NCI-H446 treated with DMSO at 0.1 percent for 48 hours (cell line): Measurements from ENCODE around the gene MRPL27.

Experiments used
- DNase-seq: peaks from one replicate; lab custom pipeline; 2025; lab: John Stamatoyannopoulos, UW

MRPL27 gene

DNA sequence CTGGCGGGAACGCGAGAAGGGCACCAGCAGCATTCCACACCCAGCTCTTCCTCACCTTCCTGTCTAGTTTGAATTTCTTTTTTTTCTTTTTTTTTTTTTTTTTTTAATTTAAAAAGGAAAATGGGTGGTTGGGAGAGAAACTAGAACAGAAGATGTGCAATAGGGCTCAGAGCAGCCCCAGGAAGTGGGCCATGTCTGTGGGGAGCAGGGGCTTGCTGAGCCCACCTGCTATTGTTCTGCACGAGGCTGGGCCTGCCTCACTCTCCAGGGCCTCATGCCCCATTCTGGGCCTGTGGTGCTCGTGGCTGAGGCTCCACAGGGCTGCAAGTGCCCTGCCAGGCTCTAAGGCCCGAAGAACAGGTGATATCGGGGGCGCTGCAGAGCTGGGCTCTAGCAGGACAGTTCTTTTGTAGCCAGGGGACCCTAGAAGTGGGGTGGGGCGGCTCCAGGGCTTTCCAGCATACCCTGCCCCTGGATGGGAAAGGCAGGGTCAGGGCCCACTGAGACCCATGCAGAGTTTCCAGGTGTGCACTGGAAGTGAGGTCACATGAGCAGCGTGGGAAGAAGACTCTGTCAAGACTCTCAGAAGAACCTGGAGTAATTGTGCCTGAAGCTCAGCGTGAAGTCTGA is 12.4 kb downstream of the MRPL27 start:
- DNase-seq: no peak

DNA sequence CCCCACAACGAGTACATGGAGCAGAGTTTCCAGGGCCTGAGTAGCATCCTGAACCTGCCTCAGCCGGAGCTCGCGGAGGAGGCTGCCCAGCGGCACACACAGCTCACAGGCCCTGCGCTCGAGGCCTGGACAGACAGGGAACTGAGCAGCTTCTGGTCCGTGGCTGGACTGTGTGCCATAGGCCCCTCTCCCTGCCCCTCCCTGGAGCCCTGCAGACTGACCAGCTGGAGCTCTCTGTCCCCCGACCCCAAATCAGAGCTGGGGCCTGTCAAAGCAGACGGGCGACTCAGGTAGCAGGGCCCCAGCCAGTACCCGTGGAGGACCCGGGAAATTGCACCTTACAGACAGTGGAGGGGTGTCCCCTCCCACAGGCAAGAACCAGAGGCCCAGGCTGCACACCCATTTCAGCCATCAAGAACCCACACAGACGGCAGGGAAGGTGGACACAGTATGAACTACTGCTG is 13.0 kb downstream of the MRPL27 start:
- DNase-seq: no peak

DNA sequence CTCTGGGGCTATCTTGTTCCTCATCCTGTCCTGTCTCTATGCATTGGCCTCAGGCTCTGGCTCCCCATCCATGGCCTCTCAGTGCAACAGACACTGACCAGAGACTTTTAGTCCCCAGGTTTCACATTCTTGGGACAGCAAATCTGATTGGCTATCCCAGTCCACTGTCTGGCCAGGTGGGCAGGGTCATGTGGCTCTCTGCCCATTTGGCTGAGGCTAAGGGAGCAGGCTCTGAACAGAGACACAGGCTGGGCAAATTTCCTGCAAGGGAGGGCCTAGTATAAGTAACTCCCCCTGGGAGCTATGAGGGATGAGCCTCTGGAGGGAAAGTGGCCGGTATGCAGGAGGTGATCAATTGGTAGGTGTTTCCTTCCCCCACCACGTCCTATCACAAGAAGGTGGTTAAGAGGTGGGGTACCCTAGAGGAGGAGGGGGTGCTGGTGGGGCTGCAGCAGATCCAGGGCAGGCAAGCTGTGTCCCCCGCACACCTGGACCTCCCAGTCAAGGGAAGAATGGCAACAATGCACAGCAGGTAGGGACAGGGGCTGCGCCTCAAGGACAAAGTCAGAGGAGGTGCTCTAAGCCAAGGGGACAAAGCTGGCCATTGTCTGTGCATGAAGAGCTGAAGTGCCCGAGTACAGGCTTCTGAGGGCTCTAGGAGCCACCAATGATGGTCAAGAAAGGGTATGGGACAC is 13.8 kb downstream of the MRPL27 start:
- DNase-seq: no peak

DNA sequence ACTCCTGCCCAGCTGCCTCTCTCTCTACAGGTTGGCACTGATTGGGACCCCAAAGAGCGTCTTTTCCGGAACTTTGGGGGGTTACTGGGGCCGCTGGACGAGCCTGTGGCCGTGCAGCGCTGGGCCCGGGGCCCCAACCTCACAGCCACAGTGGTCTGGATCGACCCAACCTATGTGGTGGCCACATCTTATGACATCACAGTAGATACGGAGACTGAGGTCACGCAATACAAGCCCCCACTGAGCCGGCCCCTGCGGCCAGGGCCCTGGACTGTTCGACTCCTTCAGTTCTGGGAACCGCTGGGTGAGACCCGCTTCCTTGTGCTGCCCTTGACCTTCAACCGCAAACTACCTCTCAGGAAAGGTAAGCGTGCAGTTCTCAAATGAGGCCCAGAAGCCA is 14.8 kb downstream of the MRPL27 start:
- no peak for DNase-seq

DNA sequence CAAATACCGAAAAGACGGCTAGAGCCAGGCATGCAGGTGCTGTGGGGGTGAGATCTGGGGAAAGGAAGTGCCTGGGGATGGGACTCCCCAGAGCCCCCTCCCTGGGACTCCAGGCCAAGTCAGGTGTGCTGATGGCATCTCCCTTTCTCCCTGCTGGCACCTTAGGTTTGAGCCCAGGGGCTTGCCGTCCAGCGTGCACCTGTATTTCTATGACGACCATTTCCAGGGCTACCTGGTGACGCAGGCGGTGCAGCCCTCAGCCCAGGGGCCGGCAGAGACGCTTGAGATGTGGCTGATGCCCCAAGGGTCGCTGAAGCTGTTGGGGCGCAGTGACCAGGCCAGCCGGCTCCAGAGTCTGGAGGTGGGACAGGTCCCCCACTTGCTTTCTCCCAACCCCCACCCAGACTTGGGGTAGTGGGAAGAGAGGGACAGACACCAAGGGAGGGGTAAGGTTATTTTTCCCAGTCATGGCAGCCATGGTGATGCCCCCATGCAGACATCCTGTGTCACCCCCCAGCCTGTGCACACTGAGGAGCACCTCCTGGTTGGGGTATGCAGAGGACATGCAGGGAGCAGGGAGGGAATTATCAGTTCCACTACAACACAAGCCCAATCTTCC is 16.0 kb downstream of the MRPL27 start:
- no peak for DNase-seq

DNA sequence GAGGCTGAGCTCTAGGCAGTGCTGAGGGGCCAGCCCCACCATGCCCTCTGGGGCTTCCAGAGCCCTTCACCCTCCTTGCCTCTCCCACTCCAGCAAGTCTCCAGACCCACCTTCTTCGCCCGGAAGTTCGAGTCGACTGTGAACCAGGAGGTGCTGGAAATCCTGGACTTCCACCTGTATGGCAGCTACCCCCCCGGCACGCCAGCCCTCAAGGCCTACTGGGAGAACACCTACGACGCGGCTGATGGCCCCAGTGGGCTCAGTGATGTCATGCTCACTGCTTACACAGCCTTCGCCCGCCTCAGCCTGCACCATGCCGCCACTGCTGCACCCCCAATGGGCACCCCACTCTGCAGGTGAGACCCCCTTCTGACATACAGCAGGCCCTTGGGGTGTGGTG is 16.6 kb downstream of the MRPL27 start:
- DNase-seq: no peak

DNA sequence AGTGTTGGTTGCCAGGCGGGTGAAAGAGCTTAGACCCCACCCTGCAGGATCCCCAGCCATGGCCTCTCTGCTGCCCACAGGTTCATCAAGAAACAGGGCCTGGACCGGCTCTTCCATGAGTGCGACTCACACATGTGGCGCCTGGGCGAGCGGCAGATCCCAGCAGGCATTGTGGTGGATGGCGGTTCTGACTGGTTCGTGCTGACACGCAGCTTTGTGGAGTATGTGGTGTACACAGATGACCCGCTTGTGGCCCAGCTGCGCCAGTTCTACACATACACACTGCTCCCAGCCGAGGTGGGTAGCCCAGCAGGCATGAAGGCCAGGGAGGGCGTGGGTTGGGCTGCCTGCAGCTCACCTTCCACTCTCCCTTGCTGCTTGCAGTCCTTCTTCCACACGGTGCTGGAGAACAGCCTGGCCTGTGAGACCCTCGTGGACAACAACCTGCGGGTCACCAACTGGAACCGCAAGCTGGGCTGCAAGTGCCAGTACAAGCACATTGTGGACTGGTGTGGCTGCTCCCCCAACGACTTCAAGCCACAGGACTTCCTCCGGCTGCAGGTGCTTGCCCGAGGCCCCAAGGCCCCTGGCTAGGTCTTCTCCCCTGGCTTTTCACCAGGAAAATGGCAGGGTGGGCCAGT is 17.2 kb downstream of the MRPL27 start:
- no peak for DNase-seq

DNA sequence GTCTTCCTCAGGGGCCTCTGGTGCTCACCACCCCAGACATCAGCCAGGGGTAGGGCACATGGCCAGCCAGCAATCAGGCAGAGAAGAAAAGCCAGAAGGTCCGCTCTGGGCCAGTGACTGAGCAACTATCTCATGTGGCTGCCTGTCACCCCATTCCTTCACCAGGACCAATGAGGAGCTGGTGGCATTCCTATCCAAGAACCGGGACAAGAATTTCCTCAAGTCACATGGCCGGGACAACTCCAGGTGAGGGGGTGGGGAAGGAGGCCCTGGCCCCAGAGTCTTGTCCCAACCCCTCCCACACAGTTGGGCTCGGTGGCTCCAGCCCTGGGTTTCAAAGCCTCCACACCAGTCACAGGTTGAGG is 17.7 kb downstream of the MRPL27 start:
- DNase-seq: no peak

DNA sequence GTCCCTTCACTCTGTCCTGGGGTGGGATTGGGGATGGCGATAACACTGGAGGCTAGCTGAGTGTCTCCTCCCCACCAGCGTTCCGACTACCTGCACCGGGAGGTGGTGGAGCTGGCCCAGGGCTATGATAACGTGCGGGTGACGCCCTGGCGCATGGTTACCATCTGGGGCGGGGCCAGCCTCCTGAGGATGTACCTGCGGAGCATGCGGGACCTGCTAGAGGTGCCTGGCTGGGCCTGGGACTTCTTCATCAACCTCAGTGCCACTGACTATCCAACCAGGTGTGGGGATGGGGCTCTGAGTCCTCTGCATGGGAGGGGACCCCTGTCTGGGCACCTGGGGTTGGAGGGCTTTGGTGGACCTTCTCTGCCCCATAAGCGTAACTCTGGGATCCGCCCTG is 18.2 kb downstream of the MRPL27 start:
- DNase-seq: no peak

DNA sequence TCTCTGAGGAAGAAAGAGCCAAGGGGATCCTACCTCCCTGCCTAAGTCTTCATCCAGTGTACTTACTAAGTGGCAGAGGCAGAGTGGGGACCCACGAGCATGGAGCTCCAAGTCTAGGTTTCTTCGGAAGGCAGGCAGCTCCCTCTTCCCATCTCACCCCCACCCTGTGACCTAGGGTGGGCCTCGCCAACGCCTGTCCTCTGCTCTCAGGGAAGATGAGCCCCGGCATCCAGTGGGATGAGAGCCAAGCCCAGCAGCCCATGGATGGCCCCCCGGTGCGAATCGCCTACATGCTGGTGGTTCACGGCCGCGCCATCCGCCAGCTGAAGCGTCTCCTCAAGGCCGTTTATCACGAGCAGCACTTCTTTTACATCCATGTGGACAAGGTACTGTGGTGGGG is 18.8 kb downstream of the MRPL27 start:
- DNase-seq: no peak

DNA sequence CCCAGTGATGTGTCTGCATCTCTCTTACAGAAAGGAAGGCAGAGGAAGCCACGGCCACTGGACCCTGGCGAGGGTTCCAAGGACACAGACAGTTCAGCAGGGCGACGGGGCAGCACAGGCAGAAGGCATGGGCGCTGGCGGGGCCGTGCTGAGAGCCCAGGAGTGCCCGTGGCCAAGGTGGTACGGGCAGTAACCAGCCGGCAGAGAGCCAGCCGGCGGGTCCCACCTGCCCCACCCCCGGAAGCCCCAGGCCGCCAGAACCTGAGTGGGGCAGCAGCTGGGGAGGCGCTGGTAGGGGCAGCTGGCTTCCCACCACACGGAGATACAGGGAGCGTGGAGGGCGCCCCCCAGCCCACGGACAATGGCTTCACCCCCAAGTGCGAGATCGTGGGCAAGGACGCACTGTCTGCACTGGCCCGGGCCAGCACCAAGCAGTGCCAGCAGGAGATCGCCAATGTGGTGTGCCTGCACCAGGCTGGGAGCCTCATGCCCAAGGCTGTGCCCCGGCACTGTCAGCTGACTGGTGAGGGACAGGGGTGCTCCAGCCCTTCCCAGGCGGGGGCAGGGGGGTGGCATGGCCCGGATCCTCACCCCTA is 19.3 kb downstream of the MRPL27 start:
- no peak for DNase-seq

DNA sequence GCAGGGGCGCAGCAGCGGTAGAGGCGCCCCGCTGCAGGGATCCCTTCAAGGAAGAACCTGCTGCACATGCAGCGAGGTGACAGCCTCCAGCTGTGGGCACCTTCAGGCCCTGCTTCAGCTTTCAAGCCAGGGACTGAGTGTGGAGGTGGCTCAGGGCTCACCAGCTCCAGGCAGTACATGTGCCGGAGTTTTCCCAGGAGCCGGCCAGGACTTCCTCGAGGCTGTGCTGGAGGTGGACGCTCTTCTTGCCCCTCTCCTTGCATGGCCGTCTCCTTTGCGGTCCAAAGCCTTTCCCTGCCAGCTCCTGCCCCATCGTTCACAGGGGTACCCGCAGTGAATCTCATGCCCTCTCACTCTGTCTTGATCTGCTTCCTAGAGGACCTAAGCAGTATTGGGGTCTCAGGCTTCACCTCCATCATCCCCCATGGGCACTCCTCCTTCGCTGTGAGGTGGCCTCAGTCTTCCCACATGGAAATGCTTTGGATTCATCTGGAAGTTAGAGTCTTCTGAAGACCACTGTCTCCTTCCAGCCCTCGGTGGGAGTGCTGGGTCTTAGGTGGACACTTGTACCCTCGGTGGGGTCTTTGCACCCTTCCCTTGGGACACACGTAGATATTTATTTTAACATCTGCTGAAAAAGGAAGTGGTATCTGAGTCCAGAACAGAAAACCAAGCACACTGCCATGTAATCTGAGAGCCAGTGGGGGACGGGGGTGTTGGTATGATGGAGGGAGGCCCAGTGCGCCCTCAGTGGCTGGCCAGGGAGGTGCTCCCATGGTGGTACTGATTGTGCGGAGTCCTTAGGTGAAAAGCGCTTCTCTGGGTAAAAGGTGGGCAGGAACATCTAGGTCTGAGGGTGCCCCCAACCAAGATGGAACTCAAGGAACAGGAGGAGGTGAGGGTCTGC is 20.0 kb downstream of the MRPL27 start:
- DNase-seq: no peak

DNA sequence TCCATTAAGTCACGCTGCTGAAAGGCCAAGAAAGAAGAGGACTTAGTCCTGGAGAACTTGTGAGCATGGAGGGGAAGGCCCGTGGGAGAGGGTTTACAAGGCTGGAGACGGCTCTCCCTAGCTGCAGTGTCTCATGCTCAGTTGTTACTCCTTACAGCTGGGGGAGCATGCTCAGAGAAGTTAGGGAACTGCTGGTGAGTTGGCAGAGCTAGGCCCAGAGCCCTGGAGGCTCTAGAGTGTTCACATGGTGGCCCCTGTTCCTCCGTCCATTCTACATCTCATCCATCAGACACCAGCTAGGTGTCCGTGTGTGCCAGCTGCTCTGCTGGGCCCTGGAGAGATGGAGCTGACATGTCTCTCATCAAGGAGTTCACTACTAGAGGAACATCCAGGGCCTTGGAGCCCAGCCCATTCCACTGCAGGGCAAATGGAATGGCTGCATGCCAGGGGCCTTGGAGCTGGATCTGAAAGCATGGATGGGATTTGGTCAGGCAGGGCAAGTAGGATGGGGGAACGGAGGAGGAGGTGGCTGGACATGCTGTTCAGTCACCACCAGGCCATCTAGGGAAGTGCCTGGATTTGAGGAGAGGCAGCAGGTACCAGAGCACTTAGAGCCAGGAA is 20.8 kb downstream of the MRPL27 start:
- DNase-seq: peak; percentile 19

DNA sequence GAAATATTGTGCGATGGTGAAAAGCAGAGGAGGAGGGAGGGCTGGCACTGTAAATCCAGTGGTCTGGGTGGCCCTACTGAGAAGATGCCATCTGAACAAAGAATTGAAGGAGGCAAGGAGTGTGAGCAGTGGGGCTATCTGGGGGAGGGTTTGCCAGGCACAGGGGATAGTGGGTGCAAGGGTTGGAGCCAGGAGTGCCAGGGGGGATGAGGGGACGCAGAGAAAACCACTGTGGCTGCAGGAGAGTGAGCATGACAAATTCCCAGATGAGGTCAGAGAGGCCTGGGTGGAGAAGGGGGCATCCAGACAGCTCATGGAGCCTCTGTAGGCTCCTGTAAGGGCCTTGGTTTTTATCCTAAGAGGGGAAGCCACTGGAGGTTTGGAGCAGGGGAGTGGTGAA is 22.3 kb downstream of the MRPL27 start:
- DNase-seq: no peak

DNA sequence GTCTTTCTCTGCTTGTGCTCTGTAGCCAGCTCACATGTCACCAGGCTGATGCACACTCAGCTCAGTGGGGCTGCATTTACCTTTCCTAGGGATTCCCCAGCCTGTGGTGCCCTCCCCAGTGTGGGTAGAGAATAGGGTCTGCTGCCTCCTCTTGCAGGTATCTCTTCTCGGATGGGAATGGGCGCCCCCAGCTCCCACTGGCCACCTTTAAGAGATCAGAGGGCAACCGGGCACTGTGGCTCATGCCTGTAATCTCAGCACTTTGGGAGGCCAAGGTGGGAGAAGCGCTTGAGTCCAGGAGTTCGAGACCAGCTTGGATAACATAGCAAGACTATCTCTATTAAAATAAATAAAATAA is 23.8 kb downstream of the MRPL27 start:
- DNase-seq: no peak

DNA sequence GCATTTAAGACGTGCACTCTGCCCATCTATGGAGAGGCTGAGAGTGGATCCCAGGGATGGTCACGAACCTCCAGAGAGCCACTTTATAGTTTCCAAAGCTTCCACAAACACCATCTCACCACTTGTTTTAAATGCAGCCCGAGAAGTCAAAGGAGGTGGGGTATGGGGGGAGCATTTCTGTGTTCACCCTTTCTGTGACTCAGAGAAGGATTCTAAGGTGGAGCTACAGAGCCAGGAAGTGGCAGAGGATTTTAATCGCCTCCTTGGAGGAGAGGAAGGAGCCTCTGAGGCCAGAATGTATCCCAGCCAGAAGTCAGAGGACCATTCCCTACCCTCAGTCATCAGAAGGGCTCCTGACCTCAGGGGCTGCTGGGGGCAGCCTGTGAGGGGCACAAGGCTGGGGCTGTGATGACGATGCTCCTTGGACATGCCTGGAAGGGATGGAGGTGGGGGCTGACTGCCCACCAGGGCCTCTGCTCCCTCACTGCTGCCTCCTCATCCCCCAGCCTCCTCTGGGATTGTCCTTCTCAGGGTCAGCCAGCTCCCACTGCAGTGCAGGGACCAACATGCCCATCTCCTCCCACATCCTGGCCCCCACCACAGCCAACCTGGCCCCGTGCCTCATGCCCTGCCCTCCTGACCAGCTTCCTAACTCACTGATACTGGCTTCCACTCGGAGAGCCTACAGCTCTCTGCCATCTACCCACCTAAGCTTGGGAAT is 24.3 kb downstream of the MRPL27 start:
- no peak for DNase-seq

DNA sequence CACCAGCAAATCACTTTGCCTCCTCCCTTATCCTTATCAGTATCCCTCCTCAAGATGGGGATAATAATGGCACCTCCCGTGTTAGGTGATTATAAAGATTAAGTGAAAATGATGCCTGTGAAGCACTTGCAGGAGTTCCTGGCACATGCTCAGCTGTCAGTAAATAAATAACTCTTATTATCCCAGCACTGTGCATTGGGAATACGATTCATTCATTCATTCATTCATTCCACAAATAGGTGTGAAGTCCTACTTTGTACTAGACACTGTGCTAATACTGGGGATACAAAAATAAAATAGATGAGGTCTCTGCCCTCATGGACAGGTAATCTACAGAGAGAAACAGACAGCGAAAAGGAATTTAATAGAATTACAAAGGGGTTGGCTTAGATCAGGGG is 25.1 kb downstream of the MRPL27 start:
- no peak for DNase-seq

DNA sequence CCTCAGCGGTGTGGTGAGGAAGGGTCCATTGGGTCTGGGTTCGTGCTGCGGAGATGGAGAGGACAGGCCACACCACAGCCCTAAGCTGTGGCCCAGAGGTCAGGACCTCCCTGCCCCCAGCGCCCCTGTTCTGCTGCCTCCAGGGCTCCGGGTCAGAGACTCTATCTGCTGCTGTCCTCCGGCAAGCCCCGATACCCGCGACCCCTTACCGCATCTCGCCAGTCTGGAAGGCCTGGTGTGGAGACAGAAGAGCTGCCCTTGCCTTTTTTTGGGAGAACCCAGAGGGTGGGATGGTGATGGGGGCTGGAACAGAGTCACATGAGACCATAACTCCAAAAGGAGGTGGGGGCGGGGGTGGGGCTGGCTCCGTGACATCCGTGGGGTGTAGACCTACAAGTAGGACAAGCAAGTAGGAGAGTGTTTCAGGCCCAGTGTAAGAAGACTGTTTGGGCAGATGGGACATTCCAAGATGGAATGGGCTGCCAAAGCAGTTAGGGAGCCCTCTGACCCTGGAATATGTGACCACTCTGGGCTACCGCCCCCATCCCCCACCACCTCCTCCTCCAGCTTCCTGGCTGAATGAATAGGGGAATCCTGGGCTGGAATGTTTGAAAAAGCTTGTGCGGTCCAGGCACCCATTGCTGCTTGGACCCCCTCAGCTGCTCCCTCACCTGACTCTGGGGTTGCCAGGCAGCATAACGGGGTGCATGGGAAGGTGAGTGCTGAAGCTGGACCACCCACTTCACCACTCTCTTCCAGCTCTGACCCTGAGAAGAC is 25.7 kb downstream of the MRPL27 start:
- DNase-seq: no peak

DNA sequence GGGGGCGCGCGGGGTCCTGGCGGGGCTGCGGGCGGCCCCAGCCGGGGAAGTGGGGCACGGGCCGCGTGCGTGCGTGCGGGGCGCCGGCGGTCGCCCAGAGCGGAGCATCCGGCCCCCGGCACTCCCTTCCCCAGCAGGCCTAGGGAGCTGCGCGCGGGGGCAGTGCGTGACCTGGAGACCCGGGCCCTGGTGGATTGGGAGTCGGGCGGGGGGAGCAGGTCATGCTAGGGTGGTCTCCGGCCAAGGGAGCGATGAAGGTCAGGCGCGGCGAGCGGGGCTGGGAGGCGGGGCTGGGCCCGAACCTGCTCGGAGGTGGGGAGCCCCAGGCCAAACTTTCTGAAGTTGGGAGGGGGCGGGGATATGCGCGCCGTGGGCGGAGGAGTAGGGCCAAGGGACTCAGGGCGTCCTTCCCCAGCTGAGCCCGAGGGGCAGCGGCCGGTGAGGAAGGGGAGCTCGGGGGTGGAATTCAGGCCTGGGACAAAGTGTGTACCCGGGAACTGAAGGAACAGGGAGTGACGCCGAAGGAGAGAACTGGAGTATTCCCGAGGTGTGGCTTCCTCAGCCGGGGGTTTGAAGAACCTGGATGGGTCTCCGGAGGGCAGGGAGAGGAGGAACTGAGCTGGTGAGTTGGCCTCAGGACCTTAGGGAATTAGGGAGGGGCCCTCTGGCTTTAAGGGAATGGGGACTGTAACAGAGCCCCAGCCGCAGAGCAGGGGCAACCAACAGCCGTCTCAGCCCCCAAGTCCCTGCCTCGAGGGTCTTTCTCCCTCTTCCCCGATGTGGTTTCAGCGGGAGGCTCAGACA is 26.5 kb downstream of the MRPL27 start:
- DNase-seq: no peak
